H1 (cell line): ENCODE data around the gene DDX1. TPM values are rescaled to one million over a fixed set of nuclear protein-coding genes. Genes with fewer than 3 reads are reported as not detected.

Source experiments
- CTCF ChIA-PET: fragments of 300-600 bp; sonication (Branson Sonifier 250); formaldehyde crosslinking; loops from one replicate; lab custom pipeline; 2021; ENCODE audit not compliant: partially characterized antibody; lab: Charles Lee
- POLR2A ChIA-PET: fragments of 300-600 bp; sonication (Branson Sonifier 250); formaldehyde crosslinking; loops from one replicate; lab custom pipeline; 2021; ENCODE audit warnings: inconsistent platforms; ENCODE audit not compliant: partially characterized antibody; lab: Charles Lee
- DNase-seq, 2 experiments: peaks; one replicate each; pipeline versions ENCODE4 v3.0.0 to v3.0.0-alpha.2; 2010 to 2022; ENCODE audit warnings: low spot score in 2 of 2, low read depth in 1 of 2, mixed read lengths in 1 of 2
- FAIRE-seq: peaks from 2 replicates; lab custom pipeline; 2011; peaks lifted over from hg19 to GRCh38; lab: Jason Lieb, UNC
- H2AFZ ChIP-seq: 2 replicates; pipeline ENCODE4 v1.8.1; 2012; ENCODE audit warnings: low read length, inconsistent platforms
- H2AK5ac ChIP-seq: 2 replicates; pipeline ENCODE4 v1.6.1; 2013; ENCODE audit warnings: low read depth, low read length
- H2BK120ac ChIP-seq: replicated peaks from 2 replicates; pipeline ENCODE3; 2013; ENCODE audit warnings: low read depth, low read length, inconsistent platforms
- H2BK12ac ChIP-seq: 2 replicates; pipeline ENCODE4 v1.6.1; 2013; ENCODE audit warnings: low read depth, low read length
- H2BK15ac ChIP-seq: 2 replicates; pipeline ENCODE4 v1.6.1; 2013; ENCODE audit warnings: low read length
- H2BK20ac ChIP-seq: 2 replicates; pipeline ENCODE4 v1.6.1; 2013; ENCODE audit warnings: low read length
- H2BK5ac ChIP-seq: 2 replicates; pipeline ENCODE4 v1.6.1; 2013; ENCODE audit warnings: low read depth, low read length
- H3K14ac ChIP-seq: 2 replicates; pipeline ENCODE4 v1.6.1; 2013; ENCODE audit warnings: inconsistent platforms; ENCODE audit not compliant: insufficient read length
- H3K18ac ChIP-seq: 2 replicates; pipeline ENCODE4 v1.6.1; 2013; ENCODE audit warnings: low read length; ENCODE audit errors: extremely low read depth
- H3K23ac ChIP-seq: 2 replicates; pipeline ENCODE4 v1.6.1; 2013; ENCODE audit warnings: inconsistent platforms; ENCODE audit not compliant: insufficient read length
- H3K23me2 ChIP-seq: 2 replicates; pipeline ENCODE4 v1.6.1; 2013; ENCODE audit warnings: low read depth, low read length
- H3K27ac ChIP-seq: 2 replicates; pipeline ENCODE4 v1.6.1; 2011; ENCODE audit warnings: low read depth, low read length, inconsistent platforms
- H3K27me3 ChIP-seq, 4 experiments: replicated peaks in 1 of 4; 1 replicate in 1 of 4; 2 replicates in 3 of 4; pipeline versions ENCODE4 v1.6.1 to v1.8.1; 2011 to 2013; ENCODE audit warnings: low read length in 3 of 4, mild to moderate bottlenecking in 3 of 4, inconsistent platforms in 2 of 4, mixed read lengths in 2 of 4, moderate library complexity in 1 of 4; ENCODE audit not compliant: control insufficient read depth in 3 of 4, insufficient read depth in 3 of 4; ENCODE audit errors: extremely low read depth in 1 of 4
- H3K36me3 ChIP-seq, 4 experiments: 2 replicates each; pipeline versions ENCODE4 v1.6.1 to v1.8.1; 2011 to 2013; ENCODE audit warnings: mild to moderate bottlenecking in 4 of 4, low read length in 3 of 4, moderate library complexity in 2 of 4, control low read depth in 1 of 4, inconsistent platforms in 1 of 4; ENCODE audit not compliant: insufficient read depth in 4 of 4, control insufficient read depth in 2 of 4
- H3K4ac ChIP-seq: replicated peaks from 2 replicates; pipeline ENCODE3; 2013; ENCODE audit warnings: low read length, low read depth, mixed read lengths, inconsistent platforms; ENCODE audit not compliant: insufficient read length
- H3K4me1 ChIP-seq, 4 experiments: replicated peaks in 1 of 4; 1 replicate in 1 of 4; 2 replicates in 3 of 4; pipeline versions ENCODE4 v1.6.1 to v1.8.1; 2011 to 2013; ENCODE audit warnings: low read length in 3 of 4, inconsistent platforms in 2 of 4, mixed read lengths in 1 of 4; ENCODE audit not compliant: insufficient read depth in 4 of 4, control insufficient read depth in 3 of 4
- H3K4me2 ChIP-seq, 2 experiments: 2 replicates each; pipeline versions ENCODE4 v1.6.1 to v1.8.1; 2011 to 2013; ENCODE audit warnings: low read depth in 2 of 2, low read length in 2 of 2, control low read depth in 1 of 2, inconsistent platforms in 1 of 2, mild to moderate bottlenecking in 1 of 2; ENCODE audit not compliant: insufficient read depth in 1 of 2
- H3K4me3 ChIP-seq, 4 experiments: fragments of 200-600, 300-600 bp in 1 of 4; sonication (generic), shearing (Covaris generic), sonication (Bioruptor Twin) in 1 of 4; 2 replicates each; pipeline versions ENCODE4 v1.5.1 to v1.8.1; 2011 to 2016; ENCODE audit warnings: low read length in 4 of 4, low read depth in 3 of 4, control low read depth in 2 of 4, inconsistent platforms in 2 of 4, mild to moderate bottlenecking in 2 of 4, mixed read lengths in 1 of 4, moderate library complexity in 1 of 4; ENCODE audit not compliant: insufficient read depth in 2 of 4; ENCODE audit errors: extremely low read depth in 1 of 4
- H3K56ac ChIP-seq: replicated peaks from 2 replicates; pipeline ENCODE3; 2013; ENCODE audit warnings: low read depth, mild to moderate bottlenecking, mixed read lengths, low read length, inconsistent platforms; ENCODE audit not compliant: insufficient read length
- H3K79me1 ChIP-seq: 2 replicates; pipeline ENCODE4 v1.6.1; 2013; ENCODE audit warnings: low read depth, low read length, control low read depth
- H3K79me2 ChIP-seq, 2 experiments: 2 replicates each; pipeline versions ENCODE4 v1.6.1 to v1.8.1; 2012 to 2013; ENCODE audit warnings: low read length in 2 of 2, mild to moderate bottlenecking in 2 of 2, inconsistent platforms in 1 of 2; ENCODE audit not compliant: insufficient read depth in 2 of 2, control insufficient read depth in 1 of 2
- H3K9ac ChIP-seq, 4 experiments: replicated peaks in 1 of 4; 1 replicate in 1 of 4; 2 replicates in 3 of 4; pipeline versions ENCODE4 v1.6.1 to v1.8.1; 2011 to 2013; ENCODE audit warnings: low read depth in 3 of 4, low read length in 3 of 4, control low read depth in 2 of 4, mild to moderate bottlenecking in 2 of 4, moderate library complexity in 2 of 4, inconsistent platforms in 1 of 4; ENCODE audit errors: extremely low read depth in 1 of 4
- H3K9me3 ChIP-seq, 2 experiments: 2 replicates each; pipeline versions ENCODE4 v1.6.1 to v1.8.1; 2012 to 2013; ENCODE audit warnings: mild to moderate bottlenecking in 2 of 2, moderate library complexity in 2 of 2, control low read depth in 1 of 2, inconsistent platforms in 1 of 2, low read depth in 1 of 2, low read length in 1 of 2, mixed read lengths in 1 of 2; ENCODE audit not compliant: insufficient read depth in 2 of 2
- H4K20me1 ChIP-seq, 2 experiments: replicated peaks in 1 of 2; 2 replicates each; pipeline versions ENCODE3 to v1.8.1; 2011 to 2013; ENCODE audit warnings: inconsistent platforms in 2 of 2, low read length in 2 of 2, mild to moderate bottlenecking in 1 of 2; ENCODE audit not compliant: insufficient read depth in 2 of 2, control insufficient read depth in 1 of 2
- H4K5ac ChIP-seq: 2 replicates; pipeline ENCODE4 v1.6.1; 2013; ENCODE audit warnings: low read length, low read depth, mixed read lengths, inconsistent platforms; ENCODE audit not compliant: insufficient read length
- H4K8ac ChIP-seq: 2 replicates; pipeline ENCODE4 v1.8.0; 2013; ENCODE audit warnings: mild to moderate bottlenecking, moderate library complexity, low read length, inconsistent platforms; ENCODE audit not compliant: insufficient read depth; ENCODE audit errors: extremely low read depth
- H4K91ac ChIP-seq: replicated peaks from 2 replicates; pipeline ENCODE3; 2013; ENCODE audit warnings: low read length, mixed read lengths, inconsistent platforms; ENCODE audit not compliant: insufficient read length
- BRCA1 ChIP-seq: IDR thresholded peaks from 2 replicates; pipeline ENCODE4 v1.6.1; 2012; ENCODE audit warnings: low read depth, low read length, improper control_type of control experiment
- SP1 ChIP-seq: IDR thresholded peaks from 2 replicates; pipeline ENCODE4 v1.6.1; 2011; ENCODE audit warnings: low read depth, low read length
- TEAD4 ChIP-seq: IDR thresholded peaks from 2 replicates; pipeline ENCODE4 v1.6.1; 2012; ENCODE audit warnings: low read depth, low read length, inconsistent platforms, mixed read lengths
- polyA plus RNA-seq, 7 experiments: library from polyadenylated mRNA; depleted of rRNA in 3 of 7; stranded (reverse) in 5 of 7; unstranded in 2 of 7; fragments of >200 nt in 5 of 7; fragments of 200-250 nt in 2 of 7; gene quantifications; 1 replicate in 5 of 7; 2 replicates in 1 of 7; 4 replicates in 1 of 7; pipeline versions ENCODE4 v1.2.1 to v1.2.3, GENCODE V29; 2011 to 2013; ENCODE audit warnings: missing spikeins in 2 of 7, mixed read lengths in 2 of 7
- total RNA-seq: library from RNA; stranded (reverse); fragmentation: NEBNext Ultra II Directional; extraction: Animal tissue kit (Norgen Biotek cat#: 25700); gene quantifications from 2 replicates; pipeline ENCODE4 v1.2.1, GENCODE V29; 2021

DDX1 gene
- total and polyA plus RNA-seq, 2 of the 8 experiments (the other 6 are each of a cell fraction or from before 2014, with no cell fraction given): 51.1 to 161 TPM

DNA sequence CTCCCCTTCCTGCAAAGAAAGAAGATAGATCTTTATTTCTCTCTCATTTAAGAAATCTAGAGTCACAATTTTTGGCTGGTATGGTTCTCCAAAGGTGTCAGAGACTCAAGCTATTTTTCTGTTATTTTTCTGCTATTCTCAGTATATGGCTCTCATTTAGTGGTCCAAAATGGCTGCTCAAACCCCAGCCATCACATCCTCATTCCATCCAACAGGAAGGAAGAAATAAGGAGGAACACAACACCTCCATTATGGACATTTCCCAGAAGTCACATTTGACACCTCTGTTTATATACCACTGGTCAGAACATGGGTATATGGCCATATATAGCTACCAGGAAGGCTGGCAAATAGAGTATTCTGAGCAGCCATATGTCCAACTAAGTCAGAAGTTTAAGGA, 7.4 kb upstream of the DDX1 start:
- no peak overlapping the region for H4K8ac ChIP-seq
- H4K91ac ChIP-seq: no peak overlapping the region
- no peaks in the 10 kb centered on the region for H4K20me1 ChIP-seq
- no peak overlapping the region for H3K23ac ChIP-seq
- H2AFZ ChIP-seq: no peak overlapping the region
- H3K14ac ChIP-seq: no peak overlapping the region
- no peak for DNase-seq
- H2BK15ac ChIP-seq: no peak overlapping the region
- no peaks in the 10 kb centered on the region for H3K27me3 ChIP-seq
- no peak overlapping the region for H4K5ac ChIP-seq
- no peaks in the 10 kb centered on the region for H3K36me3 ChIP-seq
- no peak overlapping the region for H2BK5ac ChIP-seq
- no peak overlapping the region for H2BK12ac ChIP-seq
- H3K4me1 ChIP-seq: no peaks in the 10 kb centered on the region
- no peak overlapping the region for H2AK5ac ChIP-seq
- no peak overlapping the region for H3K27ac ChIP-seq
- ChIA-PET POLR2A (interaction anchor here (2.4 kb wide), 1 partner anchor 10 kb away, joined by 8 read pairs; no protein-coding TSS in a partner anchor), CTCF (interaction anchor here (0.6 to 6.2 kb wide), 3 partner anchors 8 to 1328 kb away, joined by 3 to 51 read pairs (median 3); no protein-coding TSS in a partner anchor)
- H3K4me3 ChIP-seq: no peak overlapping the region
- H3K79me1 ChIP-seq: no peaks in the 10 kb centered on the region; the same call in 1 of the 2 replicates
- no peaks in the 10 kb centered on the region for H3K79me2 ChIP-seq
- H3K18ac ChIP-seq: no peak overlapping the region
- no peak overlapping the region for H3K56ac ChIP-seq
- no peak overlapping the region for H3K9ac ChIP-seq
- H3K9me3 ChIP-seq: no peaks in the 10 kb centered on the region
- FAIRE-seq: no peak
- H3K4me2 ChIP-seq: no peak overlapping the region
- no peaks in the 10 kb centered on the region for H3K23me2 ChIP-seq
- H2BK120ac ChIP-seq: no peak overlapping the region
- H3K4ac ChIP-seq: no peak overlapping the region
- no peak overlapping the region for H2BK20ac ChIP-seq
- TF ChIP-seq SP1 (no peak), BRCA1 (no peak), TEAD4 (no peak)
